Hematopoietic multipotent progenitor cell treated with erythropoietin and hydrocortisone succinate and interleukin-3 and kit ligand, for 6 days (in vitro differentiated cells): ENCODE results near the gene HNRNPLL.
"Not testable (repeated sequence)": the region's sequence is repeated elsewhere in the genome, so short reads cannot be mapped to it uniquely, and the experiment has no call there.

Experiments used
- DNase-seq: peaks from one replicate; pipeline ENCODE4 v3.0.0-alpha.2; 2015

HNRNPLL gene

DNA sequence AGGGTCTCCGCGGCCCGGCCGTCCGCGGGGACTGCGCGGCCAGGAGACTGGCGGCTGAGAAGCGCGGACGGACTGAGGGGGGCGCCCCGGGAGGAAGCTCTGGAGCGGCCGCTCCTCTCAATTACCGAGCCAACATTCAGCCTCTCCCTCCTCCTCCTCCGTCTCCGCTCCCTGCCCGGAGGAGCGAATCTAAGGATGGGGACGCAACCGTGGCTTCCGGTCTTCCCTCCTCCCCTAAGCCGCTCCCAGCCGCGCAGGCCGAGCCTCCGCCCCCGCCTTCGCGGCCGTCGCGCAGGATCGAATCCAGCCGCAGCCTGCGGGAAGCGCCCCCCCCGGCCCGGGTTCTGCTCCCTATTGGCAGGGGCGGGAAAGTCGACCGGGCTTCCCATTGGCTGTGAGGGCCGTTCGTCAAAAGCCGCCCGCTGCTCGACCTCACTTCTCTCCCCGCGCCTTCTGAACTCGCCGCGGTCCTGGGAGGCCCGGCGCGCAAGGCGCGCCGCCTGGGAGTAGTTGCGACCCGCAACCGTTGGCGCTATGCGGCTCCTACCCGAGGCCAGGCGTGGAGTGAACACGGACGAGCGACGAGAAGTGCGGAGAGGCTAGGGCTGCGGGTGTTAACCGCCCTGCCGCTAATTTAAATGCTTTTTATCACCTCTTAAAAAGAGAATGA is at the start of gene HNRNPLL:
Gene HNRNPLL, minus strand, starts transcription at position 197 of the 670 bp plus-strand sequence. CDS start 302 bp downstream, outside the sequence.
- peak; percentile 97 for DNase-seq

DNA sequence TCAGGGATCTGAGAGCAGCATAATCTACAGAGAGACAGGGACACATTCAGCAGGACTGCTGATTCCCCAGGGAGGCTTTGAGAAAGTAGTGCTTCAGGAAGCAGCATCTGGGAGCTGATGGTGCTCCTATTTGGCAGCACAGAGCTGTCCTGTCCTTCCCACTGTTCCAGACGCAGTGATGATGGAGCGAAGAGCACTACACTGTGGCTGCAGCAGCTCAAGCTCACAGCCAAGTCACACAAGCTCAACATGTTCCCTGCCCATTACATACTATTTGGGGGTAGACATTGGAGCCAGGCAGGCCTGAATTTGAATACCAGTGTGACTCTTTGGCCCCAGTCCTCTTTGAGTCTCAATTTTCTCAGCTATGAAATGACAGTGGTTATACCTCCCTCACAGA is 48.0 kb upstream of the HNRNPLL start:
- DNase-seq: no peak

DNA sequence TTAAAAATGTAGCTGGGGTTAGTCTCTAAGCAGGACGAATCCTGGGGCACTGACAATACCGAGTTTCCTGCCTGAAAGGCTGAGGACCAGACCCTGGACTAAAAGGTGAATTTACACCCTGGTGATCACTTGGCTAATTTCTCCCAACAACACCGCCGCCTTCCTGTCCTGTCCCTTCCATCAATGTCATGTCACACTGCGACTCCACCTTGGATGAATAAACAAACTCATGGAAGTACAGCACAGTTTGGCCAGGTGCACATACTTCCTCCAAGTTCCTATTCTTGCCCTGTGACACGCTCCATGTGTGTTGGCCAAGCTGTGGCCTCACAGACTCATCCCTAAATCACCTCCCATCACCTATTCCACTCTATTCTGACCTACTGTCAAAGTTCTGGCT is 47.3 kb upstream of the HNRNPLL start:
- no peak for DNase-seq

DNA sequence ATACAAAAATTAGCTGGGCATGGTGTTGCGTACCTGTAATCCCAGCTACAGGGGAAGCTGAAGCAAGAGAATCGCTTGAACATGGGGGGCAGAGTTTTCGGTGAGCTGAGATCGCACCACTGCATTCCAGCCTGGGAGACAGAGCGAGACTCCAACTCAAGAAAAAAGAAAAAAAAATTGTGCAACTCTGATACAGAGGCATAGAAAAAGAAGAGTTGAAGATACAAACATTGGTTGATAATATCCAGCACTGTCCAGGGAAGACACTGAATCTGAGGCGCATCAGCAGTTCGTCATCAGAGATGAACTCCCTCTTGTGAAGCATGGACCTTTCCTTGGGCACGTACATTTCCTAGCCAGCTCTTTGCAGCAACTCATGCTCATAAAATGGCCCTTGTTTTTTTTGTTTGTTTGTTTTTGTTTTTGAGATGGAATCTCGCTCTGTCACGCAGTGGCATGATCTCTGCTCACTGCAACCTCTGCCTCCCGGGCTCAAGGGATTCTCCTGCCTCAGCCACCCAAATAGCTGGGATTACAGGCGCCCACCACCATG is 46.5 kb upstream of the HNRNPLL start:
- DNase-seq: no peak

DNA sequence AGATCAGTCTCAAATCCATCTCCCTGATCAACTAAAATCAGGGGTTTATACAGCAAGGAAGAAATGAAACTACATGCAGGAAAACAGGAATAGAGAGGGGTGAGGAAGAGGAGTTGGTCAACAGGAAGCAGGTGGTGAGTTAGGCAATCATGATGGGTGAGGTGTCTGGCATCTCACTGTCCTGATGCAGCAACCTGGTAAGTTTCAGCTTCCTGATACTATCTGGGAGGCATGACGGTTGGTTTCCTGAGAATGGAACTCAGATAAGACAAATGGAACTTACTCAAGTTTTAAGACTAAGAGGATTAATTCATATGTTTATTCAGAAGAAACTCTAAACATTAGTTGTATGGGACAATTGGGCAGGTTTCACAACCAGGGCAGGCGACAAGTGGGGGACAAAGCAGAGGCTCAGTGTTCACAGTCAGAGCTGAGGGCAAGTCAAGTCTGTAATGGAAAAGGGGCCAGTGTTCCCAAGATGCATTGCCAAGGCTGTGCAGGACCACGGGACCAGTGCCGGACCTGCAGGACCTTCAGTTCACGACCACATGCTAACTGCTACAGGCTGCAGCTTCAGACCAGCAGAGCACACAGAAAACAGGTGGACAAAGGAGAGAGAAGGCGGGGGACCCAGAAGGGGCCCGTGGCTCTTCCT is 45.5 kb upstream of the HNRNPLL start:
- DNase-seq: peak; percentile 61

DNA sequence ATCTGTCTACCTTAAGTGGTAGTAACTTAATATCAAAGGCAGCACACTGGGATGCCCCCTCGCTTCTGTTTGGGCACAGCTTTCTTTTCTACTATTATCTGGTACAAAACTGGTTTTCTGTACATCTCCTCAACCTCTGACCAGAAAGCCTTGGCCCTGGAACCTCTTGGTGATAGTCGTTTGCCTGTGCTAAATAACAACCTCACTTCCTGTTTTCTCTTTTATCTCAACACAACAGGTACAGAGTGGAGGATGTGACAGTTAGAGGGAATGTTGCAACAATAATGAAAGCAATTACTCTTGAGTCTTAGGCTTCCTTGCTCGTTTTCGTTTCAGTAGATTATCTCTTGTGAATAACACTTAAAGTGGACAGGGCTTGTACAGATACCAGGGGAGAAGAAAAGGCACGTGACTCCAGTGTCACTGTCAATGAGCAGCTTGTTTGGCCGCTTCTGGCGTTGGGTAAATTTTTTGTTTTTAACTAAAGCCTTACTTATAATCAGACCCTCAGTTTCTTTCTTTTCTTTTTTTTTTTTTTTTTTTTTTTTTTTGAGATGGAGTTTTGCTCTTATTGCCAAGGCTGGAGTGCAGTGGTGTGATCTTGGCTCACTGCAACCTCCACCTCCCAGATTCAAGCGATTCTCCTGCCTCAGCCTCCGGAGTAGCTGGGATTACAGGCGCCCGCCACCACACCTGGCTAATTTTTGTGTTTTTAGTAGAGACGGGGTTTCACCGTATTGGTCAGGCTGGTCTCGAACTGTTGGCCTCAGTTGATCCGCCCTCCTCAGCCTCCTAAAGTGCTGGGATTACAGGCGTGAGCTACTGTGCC is 41.2 kb upstream of the HNRNPLL start:
- DNase-seq: peak; percentile 97

DNA sequence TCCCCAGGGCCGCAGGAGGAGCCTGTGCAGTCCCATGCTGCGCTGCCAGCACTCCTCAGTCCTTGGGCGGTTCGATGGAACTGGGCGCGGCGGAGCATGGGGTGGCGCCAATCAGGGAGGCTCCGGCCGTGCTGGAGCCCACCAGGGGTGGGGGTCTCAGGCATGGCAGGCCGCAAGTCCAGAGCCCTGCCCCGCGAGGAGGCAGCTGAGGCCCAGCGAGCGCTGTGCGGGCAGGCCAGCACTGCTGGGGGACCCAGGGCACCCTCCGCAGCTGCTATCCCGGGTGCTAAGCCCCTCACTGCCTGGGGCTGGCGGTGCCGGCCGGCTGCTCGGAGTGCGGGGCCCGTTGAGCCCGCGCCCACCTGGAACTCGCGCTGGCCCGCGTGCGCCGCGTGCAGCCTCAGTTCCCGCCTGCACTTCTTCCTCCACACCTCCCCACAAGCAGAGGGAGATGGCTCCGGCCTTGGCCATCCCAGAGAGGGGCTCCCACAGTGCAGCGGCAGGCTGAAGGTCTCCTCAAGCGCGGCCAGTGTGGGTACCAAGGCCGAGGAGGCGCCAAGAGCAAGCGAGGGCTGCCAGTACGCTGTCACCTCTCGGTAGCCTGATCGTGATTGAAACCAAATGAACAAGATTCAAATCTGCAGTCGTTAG is 40.4 kb upstream of the HNRNPLL start:
- DNase-seq: no peak

DNA sequence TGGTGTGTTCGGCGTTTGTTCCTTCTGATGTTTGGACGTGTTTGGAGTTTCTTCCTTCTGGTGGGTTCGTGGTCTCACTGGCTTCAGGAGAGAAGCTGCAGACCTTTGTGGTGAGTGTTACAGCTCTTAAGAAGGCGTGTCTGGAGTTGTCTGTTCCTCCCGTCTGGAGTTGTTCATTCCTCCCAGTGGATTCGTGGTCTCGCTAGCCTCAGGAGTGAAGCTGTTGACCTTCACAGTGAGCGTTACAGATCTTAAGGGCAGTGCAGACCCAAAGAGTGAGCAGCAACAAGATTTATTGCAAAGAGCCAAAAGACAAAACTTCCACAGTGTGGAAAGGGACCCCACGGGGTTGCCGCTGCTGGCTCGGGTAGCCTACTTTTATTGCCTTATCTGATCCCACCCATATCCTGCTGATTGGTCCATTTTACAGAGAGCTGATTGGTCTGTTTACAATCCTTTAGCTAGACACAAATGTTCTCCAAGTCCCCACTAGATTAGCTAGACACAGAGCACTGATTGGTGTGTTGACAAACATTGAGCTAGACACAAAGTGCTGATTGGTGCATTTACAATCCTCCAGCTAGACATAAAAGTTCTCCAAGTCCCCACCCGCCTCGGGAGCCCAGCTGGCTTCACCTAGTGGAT is 39.8 kb upstream of the HNRNPLL start:
- not testable (repeated sequence) for DNase-seq

DNA sequence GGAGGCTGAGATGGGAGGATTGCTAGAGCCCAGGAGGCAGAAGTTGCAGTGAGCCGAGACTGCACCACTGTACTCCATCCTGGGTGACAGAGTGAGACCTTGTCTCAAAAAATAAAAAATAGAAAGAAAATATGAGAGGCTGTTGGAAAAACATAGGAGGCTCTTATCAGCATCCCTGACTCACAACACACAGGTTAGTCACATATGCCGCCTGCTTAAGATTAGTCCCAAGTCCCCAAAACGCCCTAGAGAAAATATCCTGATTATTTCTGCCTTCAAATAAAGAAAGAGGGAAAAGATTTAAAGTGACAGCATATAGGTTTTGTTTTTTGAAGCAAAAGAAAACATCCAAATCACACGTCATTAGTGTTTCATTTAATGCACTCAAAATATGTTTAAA is 33.3 kb upstream of the HNRNPLL start:
- DNase-seq: no peak

DNA sequence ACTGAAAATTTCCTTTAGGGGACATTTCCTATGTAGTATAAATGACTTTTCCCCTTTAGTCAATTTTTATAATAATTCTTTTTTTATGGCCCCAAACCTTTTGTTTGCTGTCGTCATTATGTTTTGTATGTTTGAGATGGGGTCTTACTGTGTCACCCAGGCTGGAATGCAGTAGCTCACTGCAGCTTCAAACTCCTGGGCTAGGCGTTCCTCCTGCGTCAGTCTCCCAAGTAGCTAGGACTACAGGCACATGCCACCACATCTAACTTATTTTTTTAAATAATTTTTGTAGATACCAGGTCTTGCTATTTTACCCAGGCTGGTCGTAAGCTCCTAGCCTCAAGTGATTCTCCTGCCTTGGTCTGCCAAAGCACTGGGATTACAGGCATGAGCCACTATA is 32.4 kb upstream of the HNRNPLL start:
- DNase-seq: no peak

DNA sequence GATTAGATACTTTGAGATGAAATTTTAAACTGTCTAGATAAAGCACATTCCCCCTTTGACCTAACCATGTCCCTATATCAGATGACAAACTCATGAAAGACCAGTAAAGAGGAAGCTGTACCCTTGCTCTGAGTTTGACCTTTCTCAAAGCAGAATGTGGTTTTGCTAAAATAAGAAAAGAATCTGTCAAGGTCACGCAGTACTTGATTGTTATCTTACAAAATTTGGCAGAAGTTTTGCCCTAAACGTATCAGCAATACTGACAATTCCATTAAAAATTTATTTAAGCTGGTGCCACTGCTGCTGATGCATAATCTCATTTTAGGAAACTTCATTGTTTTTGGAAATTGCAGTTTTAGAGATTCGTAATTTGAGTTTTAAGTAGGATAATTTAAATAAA is 32.0 kb upstream of the HNRNPLL start:
- peak; percentile 72 for DNase-seq

DNA sequence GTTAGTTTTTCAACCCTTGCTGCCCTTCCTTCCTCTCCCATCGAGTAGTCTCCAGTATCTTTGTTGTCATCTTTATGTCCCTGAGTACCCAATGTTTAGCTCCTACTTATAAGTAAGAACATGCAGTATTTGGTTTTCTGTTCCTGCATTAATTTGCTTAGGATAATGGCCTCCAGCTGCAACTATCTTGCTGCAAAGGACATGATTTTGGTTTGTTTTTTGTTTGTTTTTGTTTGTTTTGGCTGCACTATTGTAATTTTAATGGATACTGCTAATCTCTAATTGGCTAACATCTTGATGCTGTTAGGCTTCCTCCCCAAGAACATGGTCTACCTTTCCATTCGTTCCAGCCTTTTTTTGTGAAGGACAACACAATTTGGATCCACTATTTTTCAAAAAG is 31.2 kb upstream of the HNRNPLL start:
- no peak for DNase-seq

DNA sequence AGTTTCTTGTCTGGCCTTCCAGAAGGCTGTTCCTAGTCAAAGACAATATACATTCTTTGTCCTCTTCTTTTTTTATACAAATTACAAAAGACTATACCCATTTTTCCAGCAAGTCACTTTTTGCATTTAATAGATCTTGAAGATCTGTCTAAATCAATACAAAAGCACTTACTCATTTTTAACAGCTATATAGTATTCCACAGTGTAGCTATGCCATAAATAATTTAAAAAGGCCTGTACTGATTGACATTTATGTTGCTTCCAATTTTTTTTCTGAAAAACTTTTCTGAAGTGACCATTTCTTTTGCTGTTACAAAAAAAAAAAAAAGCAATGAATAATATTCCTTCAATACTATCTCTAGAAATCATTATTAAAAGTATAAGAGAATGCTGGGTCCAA is 30.3 kb upstream of the HNRNPLL start:
- no peak for DNase-seq

DNA sequence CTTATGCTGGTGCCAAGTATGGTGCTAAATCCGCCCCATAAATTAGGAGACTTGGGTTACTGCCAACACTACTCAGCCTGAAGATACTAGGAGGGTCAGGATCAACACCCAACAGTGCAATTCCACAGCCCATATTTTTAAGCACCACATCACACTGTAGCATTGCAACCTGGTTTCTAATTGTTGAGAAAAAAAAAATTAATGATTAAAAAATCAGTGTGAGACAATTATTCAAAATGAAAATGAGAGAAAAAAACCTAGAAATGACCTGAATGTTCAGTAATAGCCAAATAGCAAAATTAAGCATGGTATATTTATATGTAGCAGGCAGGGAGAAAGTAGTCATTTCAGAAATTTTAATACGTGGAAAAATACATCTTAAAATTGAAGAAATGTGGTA is 29.2 kb upstream of the HNRNPLL start:
- DNase-seq: no peak

DNA sequence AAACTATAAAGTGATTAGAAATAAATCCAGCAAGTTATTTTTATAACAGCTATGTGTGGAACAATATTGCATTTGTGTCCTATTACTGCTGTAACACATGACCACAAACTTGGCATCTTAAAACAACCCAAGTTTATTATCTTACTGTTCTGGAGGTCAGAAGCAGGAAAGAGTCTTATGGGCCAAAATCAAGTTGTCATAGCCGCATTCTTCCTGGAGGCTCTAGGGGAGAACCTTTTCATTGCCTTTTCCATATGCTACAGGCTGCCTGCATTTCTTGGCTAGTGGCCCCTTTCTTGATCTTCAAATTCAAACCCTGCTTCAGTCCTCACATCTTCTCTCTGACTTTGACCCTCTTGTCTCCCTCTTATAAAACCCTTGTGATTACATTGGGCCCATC is 27.0 kb upstream of the HNRNPLL start:
- no peak for DNase-seq

DNA sequence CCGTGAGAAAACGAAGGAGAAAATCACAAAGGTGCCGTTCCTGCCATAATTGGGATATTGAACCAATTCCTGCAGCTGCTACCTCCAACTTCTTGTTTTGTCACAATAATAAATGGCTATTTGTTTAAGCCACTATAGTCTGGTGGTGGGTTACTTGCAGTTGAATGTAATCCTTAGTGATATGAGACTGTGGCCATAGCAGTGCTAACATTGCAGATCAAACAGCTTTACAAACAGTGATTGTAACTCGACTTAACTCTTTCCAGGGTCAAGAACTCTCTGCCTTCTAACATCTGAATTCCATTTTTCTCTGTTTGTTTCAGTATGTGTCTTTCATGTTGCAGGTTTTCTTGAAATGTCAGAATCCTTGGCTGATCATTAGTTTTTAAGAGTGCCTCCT is 24.7 kb upstream of the HNRNPLL start:
- DNase-seq: no peak

DNA sequence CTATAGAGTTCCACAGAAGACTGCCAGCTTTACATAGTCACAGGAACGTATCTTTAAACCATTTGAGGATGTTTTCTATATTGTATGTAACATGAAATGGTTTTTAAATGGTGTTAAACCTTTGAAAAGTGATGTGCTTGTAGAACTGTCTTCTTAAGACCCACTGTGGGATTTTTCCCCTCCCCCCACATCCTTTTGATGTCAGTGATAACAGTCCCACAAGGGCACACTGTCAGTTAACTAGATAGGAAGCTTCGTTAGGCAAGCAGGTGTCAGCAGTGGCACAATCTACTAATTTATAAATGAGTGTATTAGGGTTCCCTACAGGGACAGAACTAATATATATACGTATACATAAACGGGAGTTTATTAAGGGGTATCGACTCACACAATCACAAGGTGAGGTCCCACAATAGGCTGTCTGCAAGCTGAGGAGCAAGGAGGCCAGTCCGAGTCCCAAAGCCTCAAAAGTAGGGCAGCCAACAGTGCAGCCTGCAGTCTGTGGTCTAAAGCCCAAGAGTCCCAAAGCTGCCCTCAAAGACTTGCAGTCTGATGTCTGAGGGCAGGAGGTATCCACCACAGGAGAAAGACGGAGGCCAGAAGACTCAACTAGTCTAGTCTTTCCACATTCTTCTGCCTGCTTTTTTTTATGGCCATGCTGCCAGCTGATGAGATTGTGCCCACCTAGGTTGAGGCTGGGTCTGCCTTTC is 23.8 kb upstream of the HNRNPLL start:
- DNase-seq: peak; percentile 74

DNA sequence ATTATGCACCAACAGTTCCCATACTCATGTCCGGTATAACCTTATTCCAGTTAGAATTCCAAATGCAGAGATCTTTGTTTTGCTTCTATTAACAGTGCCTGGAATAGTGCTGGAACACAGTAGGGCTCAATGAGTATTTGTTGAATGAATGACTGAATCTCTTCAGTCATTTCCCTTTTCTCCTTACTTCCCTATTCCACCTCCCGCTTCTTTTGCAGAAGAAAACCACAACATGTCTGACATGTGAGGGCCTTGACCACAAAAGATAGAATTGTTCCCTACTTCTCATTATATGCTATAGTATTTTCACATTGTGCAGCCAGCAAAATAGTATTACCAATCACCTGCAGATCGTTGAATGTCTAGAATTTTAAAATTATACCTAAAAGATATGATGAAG is 19.5 kb upstream of the HNRNPLL start:
- DNase-seq: peak; percentile 75

DNA sequence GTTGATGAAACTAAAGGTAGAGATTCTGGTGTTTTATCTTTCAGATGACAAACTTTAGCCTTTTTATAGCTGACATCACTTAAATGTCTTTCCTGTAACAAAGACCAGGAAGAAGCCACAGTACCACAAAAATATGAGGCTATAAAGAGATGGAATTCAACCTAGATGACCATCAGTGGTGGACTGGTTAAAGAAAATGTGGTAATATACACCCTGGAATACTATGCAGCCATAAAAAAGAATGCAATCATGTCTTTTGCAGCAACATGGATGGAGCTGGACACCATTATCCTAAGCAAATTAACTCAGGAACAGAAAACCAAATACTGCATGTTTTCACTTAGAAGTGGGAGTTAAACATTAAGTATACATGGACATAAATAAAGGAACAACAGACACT is 18.3 kb upstream of the HNRNPLL start:
- DNase-seq: no peak

DNA sequence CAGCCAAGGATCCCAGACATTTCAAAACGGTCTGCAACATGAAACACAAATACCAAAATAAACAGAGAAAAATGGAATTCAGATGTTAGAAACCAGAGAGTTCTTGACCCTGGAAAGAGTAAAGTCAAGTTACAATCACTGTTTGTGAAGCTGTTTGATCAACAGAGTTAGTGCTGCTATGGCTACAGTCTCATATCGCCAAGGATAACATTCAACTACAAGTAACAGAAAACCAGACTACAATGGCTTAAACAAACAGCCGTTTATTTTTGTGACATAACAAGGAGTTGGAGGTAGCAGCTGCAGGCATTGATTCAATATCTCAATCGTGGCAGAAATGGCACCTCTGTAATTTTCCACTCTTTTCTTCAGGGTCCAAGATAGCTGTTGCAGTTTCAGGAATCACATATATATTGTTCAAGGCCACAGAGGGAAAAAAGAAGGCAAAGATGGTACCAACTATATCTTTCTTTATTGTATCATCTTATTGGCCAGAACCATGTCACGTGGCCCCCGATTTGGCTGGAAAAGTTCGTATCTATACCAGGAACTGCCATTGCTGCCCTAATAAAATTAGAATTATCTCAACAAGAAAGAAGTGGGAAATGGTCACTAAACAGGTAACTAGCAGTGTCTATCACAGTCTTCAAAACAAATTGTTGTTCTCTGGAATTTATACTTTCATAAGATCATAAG is 17.7 kb upstream of the HNRNPLL start:
- DNase-seq: no peak

DNA sequence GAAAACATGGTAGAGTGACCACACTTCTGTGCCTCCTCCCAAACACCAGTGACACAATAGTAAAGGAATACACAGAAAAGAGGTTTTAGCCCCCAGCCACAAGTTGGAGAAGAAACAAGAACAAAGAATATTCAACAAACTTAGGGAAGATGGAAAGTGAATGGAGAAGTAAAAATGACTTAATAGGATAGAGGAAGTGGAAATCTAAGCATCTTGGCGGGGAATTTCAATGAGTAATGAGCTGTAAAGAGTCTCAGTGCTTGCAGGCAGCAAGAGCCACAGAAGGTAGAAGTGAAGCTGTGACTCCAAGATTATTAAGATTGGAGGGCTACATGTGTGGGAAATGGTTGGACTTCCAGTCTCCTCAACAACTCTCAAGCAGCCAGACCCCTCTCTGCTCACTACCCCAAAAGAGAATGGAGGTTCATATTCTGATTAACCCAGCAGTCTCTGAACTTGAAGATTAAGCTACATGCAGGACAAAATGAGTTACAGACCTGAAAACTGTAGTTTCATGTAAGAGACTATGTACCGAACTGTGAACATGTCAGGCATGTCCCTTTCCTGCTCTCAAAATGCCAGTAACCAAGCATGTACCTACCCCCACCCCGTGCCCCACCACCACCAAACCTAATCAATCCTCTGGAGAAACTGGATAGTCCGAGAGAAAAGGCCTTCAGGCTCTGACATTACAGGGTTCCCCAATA is 16.9 kb upstream of the HNRNPLL start:
- DNase-seq: peak; percentile 41
